IMR-90 (cell line): ENCODE measurements around the gene HAS3. TPM values are rescaled to one million over a fixed set of nuclear protein-coding genes. Genes with fewer than 3 reads are reported as not detected.

Experiments
- ATAC-seq: fragments of 200-7000 bp; cut with Tn5 transposase; 2 replicates; pipeline ENCODE4 v1.9.1; 2020; ENCODE audit warnings: low read depth, mild to moderate bottlenecking, moderate library complexity
- BruUV-seq: library from RNA; stranded (reverse); fragments of 400-500 nt; replicated peaks from 2 replicates; lab custom pipeline; 2021; lab: Mats Ljungman, UMichigan
- CTCF ChIA-PET: fragments of 300-600 bp; formaldehyde crosslinking; extraction: SDS; loops from one replicate; lab custom pipeline; 2021; ENCODE audit warnings: antibody characterized with exemption; lab: Yijun Ruan, JAX
- POLR2A ChIA-PET: fragments of 300-600 bp; sonication (Branson Sonifier 250); formaldehyde crosslinking; loops from one replicate; lab custom pipeline; 2022; ENCODE audit warnings: antibody characterized with exemption; ENCODE audit not compliant: unreplicated experiment; lab: Charles Lee
- DNase-seq: peaks from one replicate; pipeline ENCODE4 v3.0.0; 2013
- H2AFZ ChIP-seq: replicated peaks from 2 replicates; pipeline ENCODE3; 2013; ENCODE audit warnings: low read length, mild to moderate bottlenecking; ENCODE audit not compliant: poor library complexity
- H2AK5ac ChIP-seq: 2 replicates; pipeline ENCODE4 v1.6.1; 2013; ENCODE audit warnings: low read depth, low read length, inconsistent platforms
- H2AK9ac ChIP-seq: replicated peaks from 2 replicates; pipeline ENCODE3; 2013; ENCODE audit warnings: mild to moderate bottlenecking, low read depth, low read length, moderate library complexity; ENCODE audit not compliant: poor library complexity
- H2BK120ac ChIP-seq: 2 replicates; pipeline ENCODE4 v1.6.1; 2013; ENCODE audit warnings: low read depth, low read length, inconsistent platforms
- H2BK15ac ChIP-seq: 3 replicates; pipeline ENCODE4 v1.6.1; 2013; ENCODE audit warnings: low read depth, low read length, inconsistent platforms
- H2BK20ac ChIP-seq: 2 replicates; pipeline ENCODE4 v1.6.1; 2013; ENCODE audit warnings: low read depth, mild to moderate bottlenecking, inconsistent platforms, low read length, moderate library complexity
- H2BK5ac ChIP-seq: 2 replicates; pipeline ENCODE4 v1.6.1; 2013; ENCODE audit warnings: mild to moderate bottlenecking, low read depth, low read length, inconsistent platforms; ENCODE audit not compliant: poor library complexity, severe bottlenecking
- H3K14ac ChIP-seq: replicated peaks from 2 replicates; pipeline ENCODE4 v1.6.1; 2013; ENCODE audit warnings: low read depth, low read length, inconsistent platforms
- H3K18ac ChIP-seq: 2 replicates; pipeline ENCODE4 v1.6.1; 2013; ENCODE audit warnings: low read depth, low read length, control low read depth
- H3K23ac ChIP-seq: 2 replicates; pipeline ENCODE4 v1.6.1; 2013; ENCODE audit warnings: low read depth, low read length, inconsistent platforms
- H3K27ac ChIP-seq: 2 replicates; pipeline ENCODE4 v1.5.1; 2013; ENCODE audit warnings: mild to moderate bottlenecking, control low read depth, low read length; ENCODE audit not compliant: insufficient read depth
- H3K27me3 ChIP-seq: 2 replicates; pipeline ENCODE4 v1.6.1; 2013; ENCODE audit warnings: low read length; ENCODE audit not compliant: control insufficient read depth, insufficient read depth
- H3K36me3 ChIP-seq: 2 replicates; pipeline ENCODE4 v1.6.1; 2013; ENCODE audit warnings: low read length, mixed read lengths; ENCODE audit not compliant: control insufficient read depth, insufficient read depth
- H3K4ac ChIP-seq: 2 replicates; pipeline ENCODE4 v1.6.1; 2013; ENCODE audit warnings: low read depth, low read length, inconsistent platforms
- H3K4me1 ChIP-seq: 2 replicates; pipeline ENCODE4 v1.6.1; 2013; ENCODE audit warnings: low read length, mixed read lengths; ENCODE audit not compliant: control insufficient read depth, insufficient read depth
- H3K4me2 ChIP-seq: 2 replicates; pipeline ENCODE4 v1.6.1; 2013; ENCODE audit warnings: low read depth, mild to moderate bottlenecking, control low read depth, low read length, moderate library complexity
- H3K4me3 ChIP-seq: 2 replicates; pipeline ENCODE4 v1.5.1; 2013; ENCODE audit warnings: low read depth, mild to moderate bottlenecking, control low read depth, low read length, moderate library complexity; ENCODE audit not compliant: insufficient read depth
- H3K56ac ChIP-seq: 2 replicates; pipeline ENCODE4 v1.6.1; 2013; ENCODE audit warnings: low read length, inconsistent platforms; ENCODE audit not compliant: insufficient read depth; ENCODE audit errors: extremely low read depth
- H3K79me1 ChIP-seq, 2 experiments: 2 replicates each; pipeline ENCODE4 v1.6.1; 2013; ENCODE audit warnings: low read length in 2 of 2, inconsistent platforms in 1 of 2, low read depth in 1 of 2
- H3K9ac ChIP-seq: 2 replicates; pipeline ENCODE4 v1.6.1; 2013; ENCODE audit warnings: low read depth, low read length, control low read depth
- H3K9me1 ChIP-seq: 2 replicates; pipeline ENCODE4 v1.6.1; 2013; ENCODE audit warnings: low read length, inconsistent platforms; ENCODE audit not compliant: insufficient read depth
- H3K9me3 ChIP-seq: 2 replicates; pipeline ENCODE4 v1.6.1; 2013; ENCODE audit warnings: low read length; ENCODE audit not compliant: control insufficient read depth, insufficient read depth
- H4K20me1 ChIP-seq: 2 replicates; pipeline ENCODE4 v1.6.1; 2013; ENCODE audit warnings: low read length, inconsistent platforms; ENCODE audit not compliant: insufficient read depth
- H4K5ac ChIP-seq: 2 replicates; pipeline ENCODE4 v1.6.1; 2013; ENCODE audit warnings: mild to moderate bottlenecking, low read depth, low read length, control low read depth
- H4K8ac ChIP-seq, 2 experiments: 2 replicates each; pipeline ENCODE4 v1.6.1; 2013; ENCODE audit warnings: low read depth in 2 of 2, low read length in 2 of 2, control low read depth in 1 of 2, inconsistent platforms in 1 of 2
- H4K91ac ChIP-seq: 2 replicates; pipeline ENCODE4 v1.6.1; 2013; ENCODE audit warnings: low read depth, low read length, inconsistent platforms; ENCODE audit not compliant: insufficient read depth
- BHLHE40 ChIP-seq: fragments of 150-350 bp; IDR thresholded peaks from 2 replicates; pipeline ENCODE4 v1.6.1; 2016; ENCODE audit warnings: mild to moderate bottlenecking, low read depth, low read length
- CEBPB ChIP-seq: IDR thresholded peaks from 2 replicates; pipeline ENCODE4 v1.6.1; 2012; ENCODE audit warnings: low read depth, low read length, improper control_type of control experiment
- CHD1 ChIP-seq: IDR thresholded peaks from 2 replicates; pipeline ENCODE4 v1.6.1; 2012; ENCODE audit warnings: low read depth, low read length, improper control_type of control experiment
- CTCF ChIP-seq: conservative IDR thresholded peaks from 2 replicates; pipeline ENCODE4 v1.5.1; 2012; ENCODE audit warnings: mild to moderate bottlenecking, low read depth, low read length, improper control_type of control experiment
- FOS ChIP-seq: fragments of 150-350 bp; IDR thresholded peaks from 2 replicates; pipeline ENCODE4 v1.6.1; 2016; ENCODE audit warnings: low read depth, low read length
- MAFK ChIP-seq: IDR thresholded peaks from 2 replicates; pipeline ENCODE4 v1.6.1; 2012; ENCODE audit warnings: low read depth, low read length, improper control_type of control experiment
- MAZ ChIP-seq: IDR thresholded peaks from 2 replicates; pipeline ENCODE4 v1.6.1; 2012; ENCODE audit warnings: low read depth, mild to moderate bottlenecking, low read length, improper control_type of control experiment, moderate library complexity, borderline replicate concordance
- MXI1 ChIP-seq: IDR thresholded peaks from 2 replicates; pipeline ENCODE4 v1.6.1; 2012; ENCODE audit warnings: low read depth, mild to moderate bottlenecking, low read length, moderate library complexity, borderline replicate concordance
- NFE2L2 ChIP-seq: fragments of 150-350 bp; IDR thresholded peaks from 2 replicates; pipeline ENCODE4 v1.6.1; 2016; ENCODE audit warnings: low read depth, mild to moderate bottlenecking, low read length
- POLR2A ChIP-seq: IDR thresholded peaks from 2 replicates; pipeline ENCODE4 v1.6.1; 2012; ENCODE audit warnings: mild to moderate bottlenecking, low read depth, low read length
- RAD21 ChIP-seq: IDR thresholded peaks from 2 replicates; pipeline ENCODE4 v1.6.1; 2012; ENCODE audit warnings: low read length, improper control_type of control experiment
- RCOR1 ChIP-seq: IDR thresholded peaks from 2 replicates; pipeline ENCODE4 v1.6.1; 2012; ENCODE audit warnings: mild to moderate bottlenecking, low read length, improper control_type of control experiment; ENCODE audit not compliant: insufficient replicate concordance
- RFX5 ChIP-seq: IDR thresholded peaks from 2 replicates; pipeline ENCODE4 v1.8.0; 2012; ENCODE audit warnings: low read depth, mild to moderate bottlenecking, low read length, moderate library complexity
- SMC3 ChIP-seq: fragments of 150-350 bp; IDR thresholded peaks from 2 replicates; pipeline ENCODE4 v1.6.1; 2016; ENCODE audit warnings: low read depth, mild to moderate bottlenecking, antibody characterized with exemption, low read length, moderate library complexity
- WGBS, 2 experiments: methylation state at CpG; one replicate each; pipeline versions ENCODE4 v1.1.5 to v1.1.7; 2013; ENCODE audit warnings: missing lambda C conversion rate in 2 of 2; ENCODE audit not compliant: insufficient read length in 1 of 2; ENCODE audit errors: extremely low coverage in 2 of 2; 5-methylcytosine and 5-hydroxymethylcytosine counted together
- dilution Hi-C: fragments of 300-500 bp; cut with HindIII; formaldehyde crosslinking; loops from one replicate; pipeline ENCODE4 v1.14.3; 2018; ENCODE audit warnings: low sequenced_read_pairs; ENCODE audit not compliant: unreplicated experiment
- in situ Hi-C: fragments of 300-500 bp; cut with MboI; formaldehyde crosslinking; loops from 3 replicates; pipeline ENCODE4 v1.14.3; 2019; ENCODE audit warnings: low sequenced_read_pairs, inconsistent platforms, mixed read lengths
- intact Hi-C: fragments of 100-400 bp; cut with micrococcal nuclease; formaldehyde crosslinking; loops from 2 replicates; pipeline ENCODE4 v1.10.0; 2022
- polyA plus RNA-seq, 3 experiments: library from polyadenylated mRNA; depleted of rRNA; stranded (reverse); fragments of >200 nt; gene quantifications; 2 replicates each; pipeline ENCODE4 v1.2.3, GENCODE V29; 2012; ENCODE audit warnings: low replicate concordance in 1 of 3
- total RNA-seq: library from RNA; depleted of rRNA; stranded (reverse); fragments of >200 nt; gene quantifications from 2 replicates; pipeline ENCODE4 v1.2.3, GENCODE V29; 2012
- TF ChIP-seq, protein P1 (sequence below): fragments of 150-350 bp; IDR thresholded peaks from 2 replicates; pipeline ENCODE4 v1.6.1; 2017; ENCODE audit warnings: mild to moderate bottlenecking, antibody characterized with exemption, low read length, low read depth
- TF ChIP-seq, protein P2 (sequence below): fragments of 150-350 bp; IDR thresholded peaks from 2 replicates; pipeline ENCODE4 v1.6.1; 2016; ENCODE audit warnings: low read depth, mild to moderate bottlenecking, low read length, moderate library complexity, borderline replicate concordance

Gene HAS3
- total and polyA plus RNA-seq, 2 of the 4 experiments (the other 2 are of a cell fraction), result 0.36 to 0.97 TPM

GRCh38 chr16:69116906-69117305 lies 11.5 kb downstream of the HAS3 start:
- H3K14ac ChIP-seq, result no peak overlapping the region
- no peak overlapping the region for H2AK9ac ChIP-seq
- no peak overlapping the region for H2BK5ac ChIP-seq
- POLR2A ChIA-PET, result no interaction called here
- CTCF ChIA-PET, result no interaction called here
- peaks cover 11% of the 10 kb centered on the region for H3K9me1 ChIP-seq
- H2BK120ac ChIP-seq, result no peak overlapping the region
- H3K9me3 ChIP-seq, result no peaks in the 10 kb centered on the region
- TF ChIP-seq BHLHE40 (no peak), NFE2L2 (no peak), SMC3 (no peak), FOS (no peak), POLR2A (no peak), CTCF (no peak), RFX5 (no peak), CHD1 (no peak), RCOR1 (no peak), MAFK (no peak), MXI1 (no peak), MAZ (no peak), RAD21 (no peak), CEBPB (no peak)
- TF ChIP-seq, protein P1, sequence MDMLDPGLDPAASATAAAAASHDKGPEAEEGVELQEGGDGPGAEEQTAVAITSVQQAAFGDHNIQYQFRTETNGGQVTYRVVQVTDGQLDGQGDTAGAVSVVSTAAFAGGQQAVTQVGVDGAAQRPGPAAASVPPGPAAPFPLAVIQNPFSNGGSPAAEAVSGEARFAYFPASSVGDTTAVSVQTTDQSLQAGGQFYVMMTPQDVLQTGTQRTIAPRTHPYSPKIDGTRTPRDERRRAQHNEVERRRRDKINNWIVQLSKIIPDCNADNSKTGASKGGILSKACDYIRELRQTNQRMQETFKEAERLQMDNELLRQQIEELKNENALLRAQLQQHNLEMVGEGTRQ, result no peak
- TF ChIP-seq, protein P2, sequence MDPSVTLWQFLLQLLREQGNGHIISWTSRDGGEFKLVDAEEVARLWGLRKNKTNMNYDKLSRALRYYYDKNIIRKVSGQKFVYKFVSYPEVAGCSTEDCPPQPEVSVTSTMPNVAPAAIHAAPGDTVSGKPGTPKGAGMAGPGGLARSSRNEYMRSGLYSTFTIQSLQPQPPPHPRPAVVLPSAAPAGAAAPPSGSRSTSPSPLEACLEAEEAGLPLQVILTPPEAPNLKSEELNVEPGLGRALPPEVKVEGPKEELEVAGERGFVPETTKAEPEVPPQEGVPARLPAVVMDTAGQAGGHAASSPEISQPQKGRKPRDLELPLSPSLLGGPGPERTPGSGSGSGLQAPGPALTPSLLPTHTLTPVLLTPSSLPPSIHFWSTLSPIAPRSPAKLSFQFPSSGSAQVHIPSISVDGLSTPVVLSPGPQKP, result no peak
- no TSS peak for BruUV-seq
- no peak overlapping the region for H3K23ac ChIP-seq
- no peak overlapping the region for H3K4ac ChIP-seq
- H2AK5ac ChIP-seq, result no peak overlapping the region
- H3K79me1 ChIP-seq, result peaks cover 33 to 69% of the 10 kb centered on the region in 2 experiments
- in situ Hi-C loops (loop anchor here (5.0 to 10.0 kb wide), 3 partner anchors 142 to 412 kb away; no protein-coding TSS in a partner anchor), dilution Hi-C loops (no loop called here), intact Hi-C loops (no loop called here)
- DNase-seq (no peak), ATAC-seq (no peak)
- H3K36me3 ChIP-seq, result peaks cover 59% of the 10 kb centered on the region
- H3K18ac ChIP-seq, result no peak overlapping the region
- no peak overlapping the region for H2BK20ac ChIP-seq
- no peak overlapping the region for H3K9ac ChIP-seq
- no peak overlapping the region for H3K56ac ChIP-seq
- H4K91ac ChIP-seq, result no peak overlapping the region
- no peak overlapping the region for H3K27ac ChIP-seq
- H4K5ac ChIP-seq, result no peak overlapping the region
- H4K20me1 ChIP-seq, result peaks cover 23% of the 10 kb centered on the region
- H3K27me3 ChIP-seq, result no peaks in the 10 kb centered on the region
- no peaks in the 10 kb centered on the region for H3K4me1 ChIP-seq
- H2AFZ ChIP-seq, result no peak overlapping the region
- no peak overlapping the region for H2BK15ac ChIP-seq
- H3K4me2 ChIP-seq, result no peak overlapping the region
- H4K8ac ChIP-seq, result no peak overlapping the region
- H3K4me3 ChIP-seq, result no peak overlapping the region
- WGBS, 2 experiments, result 91% methylated on average over 4 of the region's 6 CpGs; no CpG with 5 or more reads in 1 of the 2 experiments
